ENCODE results near the gene SENP6. TPM values are rescaled to one million over a fixed set of nuclear protein-coding genes. Genes with fewer than 3 reads are reported as not detected.

SENP6 gene
- 73.6 and 83.7 TPM in 2 replicates for total RNA-seq

GRCh38 chr6:75601304-75602245, at the start of gene SENP6:
Gene SENP6 (plus strand): TSS chr6:75601880. CDS start chr6:75602525, 645 bp downstream.

GRCh38 chr6:75748743-75749538, 147.3 kb downstream of the SENP6 start, which contains the start of gene MYO6:
Gene MYO6 (plus strand): TSS chr6:75749239. CDS start chr6:75817548, 68,309 bp downstream.

Other genes with a start within 250 kb of the SENP6 start
- 0.37 and 1.2 TPM in 2 replicates for gene FILIP1, start 108.1 kb upstream of the SENP6 start, total RNA-seq
- 13.7 and 28.7 TPM in 2 replicates for gene MYO6, start 147.4 kb downstream of the SENP6 start, total RNA-seq

Measured in smooth muscle cell of the umbilical artery (primary cell).